Measurements from ENCODE around the gene PCDHGA1. TPM values are rescaled to one million over a fixed set of nuclear protein-coding genes. Genes with fewer than 3 reads are reported as not detected.

The PCDHGA1 gene
- total and polyA plus RNA-seq, 9 of the 15 experiments (the other 6 are each of a cell fraction or from before 2014, with no cell fraction given), result 0.05 to 0.26 (median 0.18) TPM; not detected in 2

DNA sequence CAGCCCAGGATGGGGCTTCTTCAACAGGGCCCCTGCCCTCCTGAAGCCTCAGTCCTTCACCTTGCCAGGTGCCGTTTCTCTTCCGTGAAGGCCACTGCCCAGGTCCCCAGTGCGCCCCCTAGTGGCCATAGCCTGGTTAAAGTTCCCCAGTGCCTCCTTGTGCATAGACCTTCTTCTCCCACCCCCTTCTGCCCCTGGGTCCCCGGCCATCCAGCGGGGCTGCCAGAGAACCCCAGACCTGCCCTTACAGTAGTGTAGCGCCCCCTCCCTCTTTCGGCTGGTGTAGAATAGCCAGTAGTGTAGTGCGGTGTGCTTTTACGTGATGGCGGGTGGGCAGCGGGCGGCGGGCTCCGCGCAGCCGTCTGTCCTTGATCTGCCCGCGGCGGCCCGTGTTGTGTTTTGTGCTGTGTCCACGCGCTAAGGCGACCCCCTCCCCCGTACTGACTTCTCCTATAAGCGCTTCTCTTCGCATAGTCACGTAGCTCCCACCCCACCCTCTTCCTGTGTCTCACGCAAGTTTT is 182.1 kb downstream of the PCDHGA1 start (continued):
- TF ChIP-seq, protein P1, sequence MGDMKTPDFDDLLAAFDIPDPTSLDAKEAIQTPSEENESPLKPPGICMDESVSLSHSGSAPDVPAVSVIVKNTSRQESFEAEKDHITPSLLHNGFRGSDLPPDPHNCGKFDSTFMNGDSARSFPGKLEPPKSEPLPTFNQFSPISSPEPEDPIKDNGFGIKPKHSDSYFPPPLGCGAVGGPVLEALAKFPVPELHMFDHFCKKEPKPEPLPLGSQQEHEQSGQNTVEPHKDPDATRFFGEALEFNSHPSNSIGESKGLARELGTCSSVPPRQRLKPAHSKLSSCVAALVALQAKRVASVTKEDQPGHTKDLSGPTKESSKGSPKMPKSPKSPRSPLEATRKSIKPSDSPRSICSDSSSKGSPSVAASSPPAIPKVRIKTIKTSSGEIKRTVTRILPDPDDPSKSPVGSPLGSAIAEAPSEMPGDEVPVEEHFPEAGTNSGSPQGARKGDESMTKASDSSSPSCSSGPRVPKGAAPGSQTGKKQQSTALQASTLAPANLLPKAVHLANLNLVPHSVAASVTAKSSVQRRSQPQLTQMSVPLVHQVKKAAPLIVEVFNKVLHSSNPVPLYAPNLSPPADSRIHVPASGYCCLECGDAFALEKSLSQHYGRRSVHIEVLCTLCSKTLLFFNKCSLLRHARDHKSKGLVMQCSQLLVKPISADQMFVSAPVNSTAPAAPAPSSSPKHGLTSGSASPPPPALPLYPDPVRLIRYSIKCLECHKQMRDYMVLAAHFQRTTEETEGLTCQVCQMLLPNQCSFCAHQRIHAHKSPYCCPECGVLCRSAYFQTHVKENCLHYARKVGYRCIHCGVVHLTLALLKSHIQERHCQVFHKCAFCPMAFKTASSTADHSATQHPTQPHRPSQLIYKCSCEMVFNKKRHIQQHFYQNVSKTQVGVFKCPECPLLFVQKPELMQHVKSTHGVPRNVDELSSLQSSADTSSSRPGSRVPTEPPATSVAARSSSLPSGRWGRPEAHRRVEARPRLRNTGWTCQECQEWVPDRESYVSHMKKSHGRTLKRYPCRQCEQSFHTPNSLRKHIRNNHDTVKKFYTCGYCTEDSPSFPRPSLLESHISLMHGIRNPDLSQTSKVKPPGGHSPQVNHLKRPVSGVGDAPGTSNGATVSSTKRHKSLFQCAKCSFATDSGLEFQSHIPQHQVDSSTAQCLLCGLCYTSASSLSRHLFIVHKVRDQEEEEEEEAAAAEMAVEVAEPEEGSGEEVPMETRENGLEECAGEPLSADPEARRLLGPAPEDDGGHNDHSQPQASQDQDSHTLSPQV (IDR thresholded peaks at IDR 0.05), result no peak
- no peak for TF ChIP-seq ZNF696 (CRISPR knock-in tag; conservative IDR thresholded peaks at IDR 0.05)
- TF ChIP-seq, protein P2, sequence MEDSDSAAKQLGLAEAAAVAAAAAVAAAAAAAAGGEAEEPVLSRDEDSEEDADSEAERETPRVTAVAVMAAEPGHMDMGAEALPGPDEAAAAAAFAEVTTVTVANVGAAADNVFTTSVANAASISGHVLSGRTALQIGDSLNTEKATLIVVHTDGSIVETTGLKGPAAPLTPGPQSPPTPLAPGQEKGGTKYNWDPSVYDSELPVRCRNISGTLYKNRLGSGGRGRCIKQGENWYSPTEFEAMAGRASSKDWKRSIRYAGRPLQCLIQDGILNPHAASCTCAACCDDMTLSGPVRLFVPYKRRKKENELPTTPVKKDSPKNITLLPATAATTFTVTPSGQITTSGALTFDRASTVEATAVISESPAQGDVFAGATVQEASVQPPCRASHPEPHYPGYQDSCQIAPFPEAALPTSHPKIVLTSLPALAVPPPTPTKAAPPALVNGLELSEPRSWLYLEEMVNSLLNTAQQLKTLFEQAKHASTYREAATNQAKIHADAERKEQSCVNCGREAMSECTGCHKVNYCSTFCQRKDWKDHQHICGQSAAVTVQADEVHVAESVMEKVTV (CRISPR knock-in tag; IDR thresholded peaks at IDR 0.05), result no peak
- TF ChIP-seq DACH1 (IDR thresholded peaks at IDR 0.05; ENCODE audit: partially characterized antibody), result no peak
- TF ChIP-seq, protein P3, sequence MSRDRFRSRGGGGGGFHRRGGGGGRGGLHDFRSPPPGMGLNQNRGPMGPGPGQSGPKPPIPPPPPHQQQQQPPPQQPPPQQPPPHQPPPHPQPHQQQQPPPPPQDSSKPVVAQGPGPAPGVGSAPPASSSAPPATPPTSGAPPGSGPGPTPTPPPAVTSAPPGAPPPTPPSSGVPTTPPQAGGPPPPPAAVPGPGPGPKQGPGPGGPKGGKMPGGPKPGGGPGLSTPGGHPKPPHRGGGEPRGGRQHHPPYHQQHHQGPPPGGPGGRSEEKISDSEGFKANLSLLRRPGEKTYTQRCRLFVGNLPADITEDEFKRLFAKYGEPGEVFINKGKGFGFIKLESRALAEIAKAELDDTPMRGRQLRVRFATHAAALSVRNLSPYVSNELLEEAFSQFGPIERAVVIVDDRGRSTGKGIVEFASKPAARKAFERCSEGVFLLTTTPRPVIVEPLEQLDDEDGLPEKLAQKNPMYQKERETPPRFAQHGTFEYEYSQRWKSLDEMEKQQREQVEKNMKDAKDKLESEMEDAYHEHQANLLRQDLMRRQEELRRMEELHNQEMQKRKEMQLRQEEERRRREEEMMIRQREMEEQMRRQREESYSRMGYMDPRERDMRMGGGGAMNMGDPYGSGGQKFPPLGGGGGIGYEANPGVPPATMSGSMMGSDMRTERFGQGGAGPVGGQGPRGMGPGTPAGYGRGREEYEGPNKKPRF (IDR thresholded peaks at IDR 0.05; ENCODE audit: low read depth, low read length), result no peak
- TF ChIP-seq, protein P4, sequence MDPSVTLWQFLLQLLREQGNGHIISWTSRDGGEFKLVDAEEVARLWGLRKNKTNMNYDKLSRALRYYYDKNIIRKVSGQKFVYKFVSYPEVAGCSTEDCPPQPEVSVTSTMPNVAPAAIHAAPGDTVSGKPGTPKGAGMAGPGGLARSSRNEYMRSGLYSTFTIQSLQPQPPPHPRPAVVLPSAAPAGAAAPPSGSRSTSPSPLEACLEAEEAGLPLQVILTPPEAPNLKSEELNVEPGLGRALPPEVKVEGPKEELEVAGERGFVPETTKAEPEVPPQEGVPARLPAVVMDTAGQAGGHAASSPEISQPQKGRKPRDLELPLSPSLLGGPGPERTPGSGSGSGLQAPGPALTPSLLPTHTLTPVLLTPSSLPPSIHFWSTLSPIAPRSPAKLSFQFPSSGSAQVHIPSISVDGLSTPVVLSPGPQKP (CRISPR knock-in tag; IDR thresholded peaks at IDR 0.05), result no peak
- no peak for TF ChIP-seq SETDB1 (IDR thresholded peaks at IDR 0.05; ENCODE audit: low read length)
- 0 out of 2 replicates have a peak, but pooled peaks have one; percentile 30 for TF ChIP-seq POLR2AphosphoS5 (IDR thresholded peaks at IDR 0.05; ENCODE audit: control insufficient read depth, insufficient read depth, low read depth, low read length)
- no peak for TF ChIP-seq TGIF2 (CRISPR knock-in tag; IDR thresholded peaks at IDR 0.05)
- TF ChIP-seq ZNF76 (CRISPR knock-in tag; IDR thresholded peaks at IDR 0.05; ENCODE audit: borderline replicate concordance), result no peak
- no peak for TF ChIP-seq FUS (optimal IDR thresholded peaks at IDR 0.05; ENCODE audit: low read depth, low read length)
- TF ChIP-seq SMAD4 (CRISPR knock-in tag; conservative IDR thresholded peaks at IDR 0.05), result no peak
- TF ChIP-seq, protein P5, sequence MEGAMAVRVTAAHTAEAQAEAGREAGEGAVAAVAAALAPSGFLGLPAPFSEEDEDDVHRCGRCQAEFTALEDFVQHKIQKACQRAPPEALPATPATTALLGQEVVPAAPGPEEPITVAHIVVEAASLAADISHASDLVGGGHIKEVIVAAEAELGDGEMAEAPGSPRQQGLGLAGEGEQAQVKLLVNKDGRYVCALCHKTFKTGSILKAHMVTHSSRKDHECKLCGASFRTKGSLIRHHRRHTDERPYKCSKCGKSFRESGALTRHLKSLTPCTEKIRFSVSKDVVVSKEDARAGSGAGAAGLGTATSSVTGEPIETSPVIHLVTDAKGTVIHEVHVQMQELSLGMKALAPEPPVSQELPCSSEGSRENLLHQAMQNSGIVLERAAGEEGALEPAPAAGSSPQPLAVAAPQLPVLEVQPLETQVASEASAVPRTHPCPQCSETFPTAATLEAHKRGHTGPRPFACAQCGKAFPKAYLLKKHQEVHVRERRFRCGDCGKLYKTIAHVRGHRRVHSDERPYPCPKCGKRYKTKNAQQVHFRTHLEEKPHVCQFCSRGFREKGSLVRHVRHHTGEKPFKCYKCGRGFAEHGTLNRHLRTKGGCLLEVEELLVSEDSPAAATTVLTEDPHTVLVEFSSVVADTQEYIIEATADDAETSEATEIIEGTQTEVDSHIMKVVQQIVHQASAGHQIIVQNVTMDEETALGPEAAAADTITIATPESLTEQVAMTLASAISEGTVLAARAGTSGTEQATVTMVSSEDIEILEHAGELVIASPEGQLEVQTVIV (CRISPR knock-in tag; IDR thresholded peaks at IDR 0.05; ENCODE audit: borderline replicate concordance), result no peak
- TF ChIP-seq TAF9B (IDR thresholded peaks at IDR 0.05; ENCODE audit: partially characterized antibody), result no peak
- TF ChIP-seq U2AF1 (optimal IDR thresholded peaks at IDR 0.05; ENCODE audit: low read depth, low read length), result no peak
- peak; percentile 16; the same call in 1 of the 2 replicates for TF ChIP-seq MYNN (IDR thresholded peaks at IDR 0.05)
- no peak for TF ChIP-seq MYNN (CRISPR knock-in tag; IDR thresholded peaks at IDR 0.05)

All from K562 (cell line).